ENCODE results near the gene CDC34.
"Not testable (repeated sequence)": the region's sequence is repeated elsewhere in the genome, so short reads cannot be mapped to it uniquely, and the experiment has no call there.

CDC34 gene

DNA sequence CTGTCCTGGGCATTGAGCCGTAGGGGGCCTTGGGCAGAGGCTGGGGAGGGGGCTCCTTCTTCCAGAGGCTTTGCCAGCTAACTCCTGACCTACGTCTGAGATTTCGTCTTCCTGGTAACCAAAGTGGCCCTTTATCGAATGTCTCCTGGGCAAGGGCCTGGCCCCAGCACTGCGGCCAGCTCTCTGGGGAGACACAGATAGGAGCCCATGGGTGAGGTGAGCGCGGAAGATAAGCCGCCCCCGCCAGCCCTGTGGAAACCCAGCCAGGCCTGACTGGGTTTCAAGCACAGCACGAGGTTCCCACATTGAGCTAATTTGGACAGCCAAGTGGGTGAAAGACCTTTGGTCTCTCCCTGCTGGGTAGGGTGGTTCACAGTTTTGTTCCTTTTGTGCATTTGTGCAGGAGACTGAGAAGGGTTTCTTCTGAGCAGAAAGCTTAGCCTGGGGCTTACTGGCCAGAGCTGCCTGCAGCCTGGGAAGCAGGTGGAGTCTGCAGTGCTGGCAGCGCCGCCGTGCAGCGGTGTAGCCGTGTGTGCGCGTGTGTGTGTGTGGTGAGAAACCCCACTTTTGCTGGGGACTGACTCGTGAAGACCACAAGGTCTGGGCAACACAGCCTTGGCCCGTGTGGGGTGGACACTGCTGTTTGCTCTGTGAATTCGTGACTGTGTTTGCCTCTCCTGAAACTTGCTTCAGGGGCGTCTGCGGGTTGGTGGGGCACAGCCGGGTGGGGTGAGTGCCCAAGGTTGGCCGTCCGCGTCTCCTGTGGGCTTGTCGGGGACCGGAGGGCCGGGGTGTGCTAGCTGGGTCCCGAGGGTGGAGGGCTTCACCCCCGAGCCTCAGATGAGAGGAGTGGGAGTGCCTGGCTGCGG, 43.3 kb downstream of the CDC34 start:
- DNase-seq (ENCODE audit: low spot score): no peak

DNA sequence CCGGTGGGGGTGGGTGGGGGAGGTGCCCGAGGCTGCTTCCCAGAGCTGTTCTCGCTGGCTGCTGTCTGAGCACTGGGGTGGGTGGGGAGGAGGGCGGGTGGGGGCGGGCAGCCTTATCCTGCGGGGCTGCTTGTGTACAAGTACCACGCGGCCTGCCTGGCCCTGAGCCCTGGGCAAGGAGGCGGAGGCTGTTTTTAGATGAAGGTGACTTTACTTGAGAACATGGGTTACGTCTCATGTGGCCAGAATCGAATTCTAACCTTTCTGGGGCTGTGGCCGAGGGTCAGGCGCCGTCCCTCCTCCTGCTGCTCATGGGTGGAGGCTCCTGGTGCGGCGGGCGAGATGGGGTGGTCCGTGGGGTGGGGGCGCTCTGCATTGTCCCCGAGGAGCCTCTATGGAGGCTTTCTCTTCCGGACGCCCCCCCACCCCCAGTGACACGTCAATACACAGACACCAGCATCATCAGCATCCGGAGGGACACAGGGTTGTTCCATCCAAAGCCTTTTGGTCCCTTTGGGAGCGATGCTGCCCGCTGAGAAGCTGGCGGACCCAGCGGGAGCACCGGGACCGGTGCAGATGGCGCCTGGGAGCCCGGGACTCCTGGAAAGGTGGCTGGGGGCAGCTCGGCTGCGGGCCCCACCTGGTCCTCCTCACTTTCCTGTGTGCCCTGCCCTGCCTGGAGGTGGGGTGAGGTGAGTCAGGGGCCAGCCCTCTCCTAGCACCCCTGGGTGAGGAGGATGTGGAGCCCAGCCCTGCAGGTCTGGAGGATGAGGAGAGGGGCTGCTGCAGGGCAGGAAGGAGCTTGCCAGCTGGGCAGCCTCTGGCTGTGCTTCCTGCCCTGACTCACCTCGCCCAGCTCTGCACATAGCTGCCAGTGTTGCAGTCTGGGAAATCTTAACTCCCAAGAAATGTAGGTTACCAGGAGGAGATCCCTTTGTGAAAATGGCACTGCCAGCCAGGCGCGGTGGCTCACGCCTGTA, 44.3 kb downstream of the CDC34 start:
- DNase-seq (ENCODE audit: low spot score): no peak

DNA sequence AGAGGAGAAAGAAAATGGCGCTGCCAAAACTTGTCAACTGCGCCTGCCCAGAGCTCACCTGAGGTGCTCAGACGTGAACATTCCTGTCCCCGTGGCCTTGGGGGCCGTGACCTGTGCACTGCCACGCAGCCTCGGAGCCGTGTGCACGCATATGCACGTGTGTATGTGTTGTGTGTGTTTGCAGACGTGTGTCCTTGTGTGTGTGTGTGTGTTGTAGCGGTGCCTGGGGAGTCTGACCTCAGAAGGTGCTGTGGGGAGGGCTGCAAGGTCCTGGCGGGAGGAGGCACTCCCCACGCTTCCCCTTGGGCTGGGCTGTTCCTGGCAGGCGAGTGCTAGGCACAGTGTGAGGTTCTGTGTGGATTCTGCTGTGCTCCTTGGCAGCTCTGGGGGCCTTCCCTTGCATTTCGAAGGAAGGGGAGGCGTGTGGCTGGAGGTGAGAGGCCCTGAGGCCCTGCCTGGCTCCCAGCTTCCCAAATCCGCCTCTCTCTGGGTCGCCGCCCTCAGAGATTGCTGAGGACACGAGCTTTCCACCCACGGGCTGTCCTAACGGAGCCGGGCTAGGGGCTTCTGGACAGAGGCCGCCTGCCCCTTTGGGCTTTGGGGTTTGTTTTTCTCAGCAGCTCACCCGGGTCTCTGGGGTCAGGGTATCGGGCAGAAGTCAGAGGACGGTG, 45.3 kb downstream of the CDC34 start:
- DNase-seq (ENCODE audit: low spot score): no peak

DNA sequence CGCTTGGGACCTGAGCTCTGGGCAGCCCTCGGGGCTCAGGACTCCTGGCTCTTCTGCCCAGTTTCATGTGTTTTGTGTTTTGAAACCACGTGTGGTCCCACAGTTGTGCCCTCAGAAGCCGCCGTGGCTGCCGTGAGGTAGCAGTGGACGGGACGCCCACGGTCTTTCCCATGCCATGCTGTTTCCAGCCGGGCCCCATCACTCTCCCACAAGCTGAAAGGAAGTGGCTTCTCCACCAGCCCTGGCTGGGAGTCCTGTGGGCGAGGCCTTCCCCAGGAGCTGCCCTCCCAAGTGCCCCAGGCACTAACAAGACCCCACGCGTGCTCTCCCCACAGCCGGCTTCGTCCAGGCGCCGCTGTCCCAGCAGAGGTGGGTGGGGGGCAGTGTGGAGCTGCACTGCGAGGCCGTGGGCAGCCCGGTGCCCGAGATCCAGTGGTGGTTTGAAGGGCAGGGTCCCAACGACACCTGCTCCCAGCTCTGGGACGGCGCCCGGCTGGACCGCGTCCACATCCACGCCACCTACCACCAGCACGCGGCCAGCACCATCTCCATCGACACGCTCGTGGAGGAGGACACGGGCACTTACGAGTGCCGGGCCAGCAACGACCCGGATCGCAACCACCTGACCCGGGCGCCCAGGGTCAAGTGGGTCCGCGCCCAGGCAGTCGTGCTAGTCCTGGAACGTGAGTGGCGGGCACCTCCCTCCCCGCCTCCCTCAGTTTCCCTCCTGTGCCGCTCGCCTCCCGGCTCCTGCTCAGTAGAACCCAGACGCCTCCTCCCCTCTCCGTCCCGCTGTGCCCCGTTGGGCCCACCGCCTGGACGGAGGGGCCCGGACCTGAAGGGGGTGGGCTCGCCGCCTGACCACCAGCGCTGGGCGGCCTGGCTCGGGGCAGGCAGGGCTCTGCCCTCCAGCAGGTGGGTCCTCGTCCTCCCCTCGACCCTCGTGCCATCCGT, 46.2 kb downstream of the CDC34 start:
- DNase-seq (ENCODE audit: low spot score): no peak

DNA sequence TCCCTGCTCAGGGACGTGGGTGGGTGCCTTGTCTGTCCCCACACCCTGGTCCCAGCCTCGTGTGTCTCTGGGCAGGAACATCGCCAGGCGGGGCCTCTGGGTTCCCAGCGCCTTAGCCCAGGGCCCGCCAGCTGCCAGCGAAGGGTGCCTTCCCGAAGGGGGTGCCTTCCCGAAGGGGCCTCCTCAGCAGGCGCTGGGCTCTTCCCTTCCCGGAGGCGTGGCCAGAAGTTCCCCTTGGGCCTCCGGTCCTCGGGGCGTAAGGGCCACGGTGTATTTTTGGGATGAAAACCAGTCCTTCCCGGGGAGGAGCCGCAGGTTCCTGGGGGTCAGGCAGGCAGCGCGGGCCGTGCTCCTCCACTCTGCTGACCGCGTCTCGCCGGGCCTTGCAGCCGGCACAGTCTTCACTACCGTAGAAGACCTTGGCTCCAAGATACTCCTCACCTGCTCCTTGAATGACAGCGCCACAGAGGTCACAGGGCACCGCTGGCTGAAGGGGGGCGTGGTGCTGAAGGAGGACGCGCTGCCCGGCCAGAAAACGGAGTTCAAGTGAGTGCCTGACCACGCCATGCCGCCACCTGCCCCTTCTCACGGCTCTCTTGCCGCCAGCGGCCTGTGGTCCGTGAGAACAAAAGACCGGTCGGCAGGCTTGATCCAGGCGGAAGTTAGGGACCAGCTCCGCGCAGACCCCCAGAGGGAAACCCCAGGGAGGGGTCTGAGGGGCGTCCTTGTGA, 47.7 kb downstream of the CDC34 start:
- no peak for DNase-seq (ENCODE audit: low spot score)

DNA sequence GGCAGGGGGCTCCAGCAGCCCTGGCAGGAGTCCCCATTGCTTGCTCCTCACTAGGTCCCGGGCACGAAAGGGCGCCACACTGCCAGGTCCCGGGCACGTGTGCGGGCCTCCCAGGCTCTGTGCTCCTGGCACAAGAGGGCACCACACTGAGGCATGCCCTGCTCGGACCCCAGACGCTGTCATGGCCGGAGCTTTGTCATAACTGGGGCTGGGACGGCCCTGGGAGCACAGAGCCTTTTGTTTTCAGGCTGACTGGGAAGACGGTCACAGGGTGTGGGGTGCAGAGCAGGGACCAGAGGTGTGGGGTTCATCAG, 48.2 kb downstream of the CDC34 start:
- DNase-seq (ENCODE audit: low spot score): no peak

DNA sequence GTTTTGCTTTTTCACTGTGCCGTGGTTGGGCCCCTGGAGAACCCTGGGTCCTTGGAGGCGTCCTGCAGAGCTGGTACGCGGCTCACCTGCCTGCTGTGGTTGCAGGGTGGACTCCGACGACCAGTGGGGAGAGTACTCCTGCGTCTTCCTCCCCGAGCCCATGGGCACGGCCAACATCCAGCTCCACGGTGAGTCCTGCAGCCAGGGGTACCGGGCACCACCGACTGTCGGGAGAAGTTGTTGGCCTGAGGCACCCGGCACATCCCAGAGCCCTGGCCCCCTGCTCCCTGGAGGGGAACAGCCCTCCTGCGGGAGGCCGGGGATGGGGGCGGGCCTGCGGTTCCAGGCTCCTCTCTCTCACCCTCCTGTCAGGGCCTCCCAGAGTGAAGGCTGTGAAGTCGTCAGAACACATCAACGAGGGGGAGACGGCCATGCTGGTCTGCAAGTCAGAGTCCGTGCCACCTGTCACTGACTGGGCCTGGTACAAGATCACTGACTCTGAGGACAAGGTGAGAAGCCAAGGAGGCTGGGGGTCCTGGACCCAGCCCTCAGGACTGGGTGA, 48.8 kb downstream of the CDC34 start:
- no peak for DNase-seq (ENCODE audit: low spot score)

DNA sequence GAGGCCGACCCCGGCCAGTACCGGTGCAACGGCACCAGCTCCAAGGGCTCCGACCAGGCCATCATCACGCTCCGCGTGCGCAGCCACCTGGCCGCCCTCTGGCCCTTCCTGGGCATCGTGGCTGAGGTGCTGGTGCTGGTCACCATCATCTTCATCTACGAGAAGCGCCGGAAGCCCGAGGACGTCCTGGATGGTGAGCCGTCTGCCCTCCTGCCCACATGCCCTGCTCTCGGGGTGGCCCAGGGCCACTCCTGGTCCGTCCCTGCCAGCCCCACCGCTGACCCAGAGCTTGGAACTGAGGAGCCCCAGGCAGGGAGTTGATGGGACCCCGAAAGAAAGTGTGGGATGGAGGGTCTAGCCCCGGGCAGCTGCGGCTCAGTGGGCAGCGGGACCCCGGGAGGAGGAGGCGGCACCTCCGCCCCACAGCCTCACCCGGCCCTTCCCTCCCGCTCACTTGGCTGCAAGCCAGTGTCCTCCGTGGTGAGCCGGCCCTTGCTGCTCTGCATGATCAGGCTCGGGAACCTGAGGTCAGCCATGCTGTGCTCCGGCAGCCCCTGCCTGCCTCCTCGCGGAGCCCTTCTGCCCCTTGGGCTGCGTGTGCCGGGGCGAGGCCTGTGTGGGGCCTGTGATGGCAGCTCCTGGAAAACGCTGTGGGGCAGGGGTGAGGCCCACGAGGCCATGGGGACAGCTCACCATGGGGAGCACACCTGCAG, 50.0 kb downstream of the CDC34 start:
- DNase-seq (ENCODE audit: low spot score): no peak

DNA sequence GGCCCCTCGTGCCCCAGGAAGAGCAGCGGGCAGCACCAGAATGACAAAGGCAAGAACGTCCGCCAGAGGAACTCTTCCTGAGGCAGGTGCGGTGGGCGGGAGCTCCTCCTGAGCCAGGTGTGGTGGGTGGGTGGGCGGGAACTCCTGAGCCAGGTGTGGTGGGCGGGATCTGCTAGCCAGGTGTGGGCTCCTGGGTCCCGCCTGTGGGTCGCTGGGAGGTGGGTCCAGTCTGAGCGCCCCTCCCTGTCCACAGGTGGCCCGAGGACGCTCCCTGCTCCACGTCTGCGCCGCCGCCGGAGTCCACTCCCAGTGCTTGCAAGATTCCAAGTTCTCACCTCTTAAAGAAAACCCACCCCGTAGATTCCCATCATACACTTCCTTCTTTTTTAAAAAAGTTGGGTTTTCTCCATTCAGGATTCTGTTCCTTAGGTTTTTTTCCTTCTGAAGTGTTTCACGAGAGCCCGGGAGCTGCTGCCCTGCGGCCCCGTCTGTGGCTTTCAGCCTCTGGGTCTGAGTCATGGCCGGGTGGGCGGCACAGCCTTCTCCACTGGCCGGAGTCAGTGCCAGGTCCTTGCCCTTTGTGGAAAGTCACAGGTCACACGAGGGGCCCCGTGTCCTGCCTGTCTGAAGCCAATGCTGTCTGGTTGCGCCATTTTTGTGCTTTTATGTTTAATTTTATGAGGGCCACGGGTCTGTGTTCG, 51.1 kb downstream of the CDC34 start:
- DNase-seq (ENCODE audit: low spot score): no peak

DNA sequence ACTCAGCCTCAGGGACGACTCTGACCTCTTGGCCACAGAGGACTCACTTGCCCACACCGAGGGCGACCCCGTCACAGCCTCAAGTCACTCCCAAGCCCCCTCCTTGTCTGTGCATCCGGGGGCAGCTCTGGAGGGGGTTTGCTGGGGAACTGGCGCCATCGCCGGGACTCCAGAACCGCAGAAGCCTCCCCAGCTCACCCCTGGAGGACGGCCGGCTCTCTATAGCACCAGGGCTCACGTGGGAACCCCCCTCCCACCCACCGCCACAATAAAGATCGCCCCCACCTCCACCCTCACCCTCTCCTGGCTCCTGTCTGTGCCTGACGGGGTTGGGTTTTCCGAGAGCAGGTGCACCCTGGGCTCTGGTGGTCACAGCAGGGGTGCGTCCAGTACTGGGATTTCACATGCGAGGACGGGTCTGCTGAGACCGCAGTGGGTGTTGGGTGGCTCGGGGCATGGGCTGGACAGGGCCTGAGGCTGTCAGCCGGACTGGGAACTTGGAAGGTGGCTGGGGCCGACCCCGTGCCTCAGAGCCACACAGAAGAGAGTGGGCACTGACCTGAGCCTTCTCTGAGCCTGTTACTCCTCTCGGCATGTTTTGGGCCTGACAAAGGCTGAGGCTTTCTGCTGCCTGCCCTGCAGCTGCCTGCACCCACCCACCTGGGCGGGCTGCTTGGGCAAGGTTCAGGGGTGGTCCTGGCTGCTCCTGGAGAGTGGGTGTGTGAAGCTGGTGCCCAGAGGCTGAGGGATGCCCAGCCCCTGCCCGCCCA, 51.8 kb downstream of the CDC34 start:
- DNase-seq (ENCODE audit: low spot score): no peak

DNA sequence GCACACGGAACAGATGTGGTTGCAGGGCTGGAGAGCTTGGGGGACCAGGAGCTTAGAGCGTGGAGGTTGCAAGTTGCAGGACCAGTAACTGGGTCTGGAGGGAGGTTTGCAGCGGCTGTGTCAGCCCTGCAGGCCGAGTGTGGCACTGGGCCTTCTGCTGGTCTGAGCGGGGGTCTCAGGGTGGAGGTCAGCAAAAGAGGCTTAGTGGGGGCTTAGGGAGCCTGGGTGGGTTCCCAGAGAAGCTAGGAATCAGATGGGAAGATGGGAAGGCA, 52.3 kb downstream of the CDC34 start:
- DNase-seq (ENCODE audit: low spot score): no peak

DNA sequence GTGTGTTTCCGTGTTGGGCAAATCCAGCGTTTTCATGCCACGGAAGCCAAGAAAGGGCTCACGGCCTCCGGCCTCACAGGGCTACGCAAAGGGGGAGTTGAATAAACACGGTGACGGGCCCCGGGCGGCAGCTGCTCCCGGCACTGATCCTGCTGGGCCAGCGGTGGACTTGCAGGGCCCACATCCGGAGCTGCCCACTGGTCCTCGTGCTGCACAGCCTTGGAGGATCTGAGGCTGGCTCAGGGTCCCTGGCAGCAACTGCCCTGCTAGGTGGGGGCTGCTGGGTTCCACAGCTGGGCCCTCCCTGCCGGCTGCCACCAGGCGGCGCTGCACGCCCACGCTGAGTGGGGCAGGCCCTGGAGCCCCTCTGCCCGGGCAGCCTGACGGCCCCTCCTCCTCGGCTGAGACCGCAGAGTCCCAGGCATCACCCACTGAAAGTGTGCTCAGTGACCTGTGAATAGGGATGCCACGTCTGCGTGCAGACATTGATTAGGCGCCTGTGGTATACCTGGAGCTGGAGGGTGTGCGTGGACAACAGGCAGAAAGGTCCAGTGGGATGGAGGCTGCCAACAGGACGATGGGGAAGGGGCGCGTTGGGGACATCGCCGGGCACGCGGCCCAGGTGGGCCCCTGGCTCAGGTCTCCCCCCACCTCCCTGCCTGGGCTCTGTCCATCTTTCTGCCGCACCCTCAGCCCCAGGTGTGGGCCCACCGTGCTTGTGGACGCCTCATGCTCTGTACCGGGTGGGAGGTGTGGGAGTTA, 52.9 kb downstream of the CDC34 start:
- DNase-seq (ENCODE audit: low spot score): peak; percentile 78

DNA sequence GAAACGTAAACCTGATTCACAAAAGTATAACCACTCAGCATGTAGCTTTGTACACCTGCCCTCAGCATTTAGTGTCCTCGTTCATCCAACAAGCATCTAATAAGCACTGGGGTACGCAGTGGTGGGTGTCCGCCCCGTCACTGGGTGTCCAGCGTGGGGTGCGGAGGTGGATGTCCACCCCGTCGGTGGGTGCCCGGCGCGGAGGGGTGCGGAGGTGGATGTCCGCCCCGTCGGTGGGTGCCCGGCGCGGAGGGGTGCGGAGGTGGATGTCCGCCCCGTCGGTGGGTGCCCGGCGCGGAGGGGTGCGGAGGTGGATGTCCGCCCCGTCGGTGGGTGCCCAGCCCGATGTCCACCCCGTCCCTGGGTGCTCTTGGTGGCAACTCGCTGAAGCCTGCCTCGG, 53.6 kb downstream of the CDC34 start:
- not testable (repeated sequence) for DNase-seq (ENCODE audit: low spot score)

DNA sequence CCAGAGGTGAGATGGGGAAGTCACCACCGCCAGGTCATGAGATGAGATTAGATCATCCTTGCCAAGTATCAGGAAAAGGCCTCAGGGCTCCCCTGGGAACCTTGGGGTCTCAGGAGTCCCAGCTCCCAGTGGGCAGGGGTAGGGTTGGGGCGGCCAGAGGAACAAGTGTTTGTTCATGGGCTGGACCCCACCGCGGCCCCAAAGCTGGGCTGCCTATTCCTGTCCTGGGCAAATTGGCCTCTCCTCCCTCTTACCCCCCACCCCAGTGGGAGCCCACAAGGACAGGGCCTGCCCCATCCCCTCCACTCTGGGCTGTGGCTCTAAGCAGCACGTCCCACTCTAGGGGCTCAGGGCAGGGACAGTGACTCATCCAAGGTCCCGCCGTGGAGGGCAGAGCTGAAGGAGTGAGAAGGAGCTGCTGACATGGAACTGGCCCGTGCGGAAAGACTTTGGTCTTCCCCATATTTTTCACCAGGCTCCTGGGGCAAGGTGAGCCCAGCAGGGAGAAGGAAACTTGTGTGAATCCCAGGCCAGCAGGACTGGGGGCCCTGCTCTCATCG, 54.1 kb downstream of the CDC34 start:
- DNase-seq (ENCODE audit: low spot score): no peak

DNA sequence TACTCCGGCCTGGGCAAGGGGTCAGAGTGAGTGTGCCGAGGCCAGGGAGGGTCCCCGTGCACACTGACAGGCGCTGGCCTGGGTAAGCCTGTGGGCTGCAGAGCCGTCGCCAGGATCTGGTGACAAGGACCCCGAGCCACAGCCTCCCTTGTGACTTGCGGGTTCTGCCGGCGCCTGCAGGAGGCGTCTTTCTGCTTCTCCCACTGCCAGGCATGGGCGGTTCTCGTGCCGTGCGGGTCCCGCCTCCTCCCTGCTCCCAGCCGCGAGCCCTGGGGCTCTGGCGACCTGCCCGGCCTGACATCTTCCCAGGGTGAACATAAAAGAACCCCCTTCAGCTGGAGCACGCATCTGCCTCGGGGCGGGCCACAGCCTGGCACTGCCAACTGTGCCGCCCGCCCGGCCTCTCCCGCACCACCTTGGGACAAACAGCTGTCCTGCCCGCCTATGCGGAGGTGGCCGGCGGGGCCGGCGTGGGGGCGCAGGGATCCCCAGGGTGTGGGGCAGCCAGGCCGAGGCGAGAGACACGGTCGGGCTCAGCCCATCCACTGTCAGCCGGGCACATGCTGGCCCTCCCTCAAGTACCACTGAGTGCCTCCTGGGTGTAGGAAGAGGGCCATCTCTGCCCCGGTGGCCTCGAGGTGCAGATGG, 56.7 kb downstream of the CDC34 start:
- peak; percentile 85 for DNase-seq (ENCODE audit: low spot score)

DNA sequence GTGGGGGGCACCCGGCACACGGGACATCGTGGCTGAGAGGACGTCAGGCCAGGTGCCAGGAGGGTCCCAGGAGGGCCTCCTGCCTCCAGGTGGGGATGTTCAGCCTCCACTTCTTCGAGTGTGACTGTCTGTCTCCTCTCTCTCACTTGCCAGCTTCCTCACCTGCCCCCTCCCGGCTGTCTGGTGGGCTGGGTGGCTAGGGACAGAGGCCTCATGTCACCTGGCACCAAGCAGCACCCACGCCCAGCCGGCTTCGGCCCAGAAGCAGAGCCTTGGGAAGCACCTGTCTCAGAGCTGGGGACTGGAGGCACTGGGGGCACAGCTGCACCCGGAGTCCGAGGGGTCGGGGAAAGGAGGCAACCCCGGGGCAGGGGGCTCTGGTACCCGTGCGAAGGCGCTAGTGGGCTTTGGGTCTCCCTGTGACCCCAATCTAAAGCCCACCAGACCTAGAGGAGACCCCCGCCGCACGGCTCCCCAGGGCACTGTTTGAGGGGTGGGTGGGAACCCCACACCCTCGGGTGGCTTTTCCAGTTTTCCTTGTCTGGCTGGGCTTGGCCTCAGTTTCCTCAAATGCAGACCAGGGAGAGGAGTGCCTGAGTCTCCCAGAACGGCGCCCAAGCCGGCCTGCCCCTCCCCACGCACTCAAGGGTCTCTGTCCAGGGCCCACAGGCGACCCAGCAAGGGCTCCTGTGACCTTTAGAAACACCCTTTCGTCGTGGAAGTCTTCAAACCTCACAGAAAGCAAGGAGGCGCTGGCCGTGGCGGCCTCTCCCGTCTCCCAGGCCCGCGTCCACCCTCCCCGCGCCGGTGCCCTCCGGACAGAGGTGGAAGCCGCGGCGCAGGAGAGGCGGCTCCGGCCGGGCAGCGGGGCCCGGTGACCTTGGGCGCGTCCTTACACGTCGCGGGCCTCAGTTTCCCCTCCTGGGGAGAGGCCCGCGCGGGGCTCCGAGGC, 57.5 kb downstream of the CDC34 start:
- DNase-seq (ENCODE audit: low spot score): no peak
